OCI-LY3 (cell line): ENCODE data around the gene GRK3.
"Not testable (repeated sequence)": the region's sequence is repeated elsewhere in the genome, so short reads cannot be mapped to it uniquely, and the experiment has no call there.

ENCODE experiments used
- H2AFZ ChIP-seq: fragments of 200-600, 300-600 bp; shearing (Covaris generic); 2 replicates; pipeline ENCODE4 v1.6.0; 2014; ENCODE audit warnings: antibody characterized with exemption, low read depth, low read length
- H3K27ac ChIP-seq: fragments of 200-600, 300-600 bp; sonication (generic); 2 replicates; pipeline ENCODE4 v1.5.1; 2014; ENCODE audit warnings: mild to moderate bottlenecking, low read length, moderate library complexity, mixed read lengths
- H3K27me3 ChIP-seq: fragments of 200-600, 300-600 bp; sonication (generic); 2 replicates; pipeline ENCODE4 v1.6.1; 2014; ENCODE audit warnings: low read depth, low read length, mixed read lengths
- H3K36me3 ChIP-seq: fragments of 200-600, 300-600 bp; sonication (generic); replicated peaks from 2 replicates; pipeline ENCODE3; 2014; ENCODE audit warnings: low read depth, low read length, mixed read lengths
- H3K4me1 ChIP-seq: fragments of 300-600, 200-600 bp; sonication (generic); 2 replicates; pipeline ENCODE4 v1.6.1; 2014; ENCODE audit warnings: low read length, mixed read lengths
- H3K4me2 ChIP-seq: fragments of 200-600, 300-600 bp; sonication (generic); 2 replicates; pipeline ENCODE4 v1.6.1; 2014; ENCODE audit warnings: low read length, mixed read lengths
- H3K4me3 ChIP-seq: fragments of 300-600, 200-600 bp; sonication (generic); 2 replicates; pipeline ENCODE4 v1.5.1; 2014; ENCODE audit warnings: antibody characterized with exemption, mild to moderate bottlenecking, low read length, moderate library complexity
- H3K79me2 ChIP-seq: fragments of 300-600, 200-600 bp; shearing (Covaris generic); 2 replicates; pipeline ENCODE4 v1.6.1; 2014; ENCODE audit warnings: mild to moderate bottlenecking, low read length, mixed read lengths
- H3K9ac ChIP-seq: fragments of 300-600, 200-600 bp; shearing (Covaris generic); 2 replicates; pipeline ENCODE4 v1.6.0; 2014; ENCODE audit warnings: mild to moderate bottlenecking, low read length, moderate library complexity
- H3K9me3 ChIP-seq: fragments of 200-600, 300-600 bp; shearing (Covaris generic); 2 replicates; pipeline ENCODE4 v1.6.1; 2014; ENCODE audit warnings: low read length, mixed read lengths; ENCODE audit not compliant: insufficient read depth
- H4K20me1 ChIP-seq: fragments of 200-600, 300-600 bp; sonication (generic); 2 replicates; pipeline ENCODE4 v1.6.1; 2016; ENCODE audit warnings: low read length, mixed read lengths; ENCODE audit not compliant: insufficient read depth
- EZH2phosphoT487 ChIP-seq: fragments of 200-600 bp; shearing (Covaris generic); IDR thresholded peaks from 2 replicates; pipeline ENCODE4 v1.6.1; 2018; ENCODE audit warnings: antibody characterized with exemption, mixed run types, low read depth
- TF ChIP-seq, protein P1 (sequence below): fragments of 200-600, 300-600 bp; sonication (generic); IDR thresholded peaks from 2 replicates; pipeline ENCODE4 v1.5.1; 2014; ENCODE audit warnings: antibody characterized with exemption, low read length, low read depth

GRK3 gene

DNA sequence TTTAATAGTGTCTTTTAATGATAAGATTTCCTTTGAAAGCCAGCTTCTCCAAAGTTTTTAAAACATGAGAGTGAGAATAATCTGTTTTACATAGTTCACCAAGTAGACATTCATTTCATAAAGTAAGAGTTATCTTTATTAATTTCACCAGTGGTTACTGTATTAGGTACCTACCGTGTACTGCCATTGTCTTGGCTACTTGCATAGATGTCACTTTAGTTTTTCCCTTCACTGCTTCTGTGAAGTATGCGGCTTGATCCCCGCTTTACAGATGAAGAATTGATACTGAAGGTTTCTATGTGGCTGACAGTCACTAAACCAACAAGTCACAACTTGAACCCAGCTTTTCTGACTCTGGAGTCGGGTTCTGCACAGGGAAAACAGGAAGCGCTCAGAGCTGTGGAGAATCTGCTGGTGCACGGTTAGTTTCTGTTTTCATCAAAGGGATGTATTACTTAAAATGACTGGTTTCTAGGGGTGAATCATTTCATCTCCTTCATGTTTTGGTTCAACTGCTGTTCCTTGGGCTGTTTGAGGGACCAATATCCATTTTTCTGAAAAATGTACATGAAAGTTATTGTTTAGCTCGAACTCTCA is 138.2 kb downstream of the GRK3 start:
- Histone ChIP-seq H3K27me3 (no peaks in the 10 kb centered on the region), H3K9me3 (no peaks in the 10 kb centered on the region), H3K4me1 (peaks cover 61% of the 10 kb centered on the region), H4K20me1 (no peaks in the 10 kb centered on the region), H3K9ac (peak overlapping the region; percentile 79), H2AFZ (no peak overlapping the region), H3K79me2 (peaks cover 25% of the 10 kb centered on the region), H3K4me3 (peak overlapping the region; percentile 56), H3K27ac (peak overlapping the region; percentile 91), H3K4me2 (peak overlapping the region; percentile 72), H3K36me3 (peaks cover 25% of the 10 kb centered on the region)
- TF ChIP-seq, protein P1, sequence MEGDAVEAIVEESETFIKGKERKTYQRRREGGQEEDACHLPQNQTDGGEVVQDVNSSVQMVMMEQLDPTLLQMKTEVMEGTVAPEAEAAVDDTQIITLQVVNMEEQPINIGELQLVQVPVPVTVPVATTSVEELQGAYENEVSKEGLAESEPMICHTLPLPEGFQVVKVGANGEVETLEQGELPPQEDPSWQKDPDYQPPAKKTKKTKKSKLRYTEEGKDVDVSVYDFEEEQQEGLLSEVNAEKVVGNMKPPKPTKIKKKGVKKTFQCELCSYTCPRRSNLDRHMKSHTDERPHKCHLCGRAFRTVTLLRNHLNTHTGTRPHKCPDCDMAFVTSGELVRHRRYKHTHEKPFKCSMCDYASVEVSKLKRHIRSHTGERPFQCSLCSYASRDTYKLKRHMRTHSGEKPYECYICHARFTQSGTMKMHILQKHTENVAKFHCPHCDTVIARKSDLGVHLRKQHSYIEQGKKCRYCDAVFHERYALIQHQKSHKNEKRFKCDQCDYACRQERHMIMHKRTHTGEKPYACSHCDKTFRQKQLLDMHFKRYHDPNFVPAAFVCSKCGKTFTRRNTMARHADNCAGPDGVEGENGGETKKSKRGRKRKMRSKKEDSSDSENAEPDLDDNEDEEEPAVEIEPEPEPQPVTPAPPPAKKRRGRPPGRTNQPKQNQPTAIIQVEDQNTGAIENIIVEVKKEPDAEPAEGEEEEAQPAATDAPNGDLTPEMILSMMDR: no peak
- TF ChIP-seq EZH2phosphoT487: no peak

DNA sequence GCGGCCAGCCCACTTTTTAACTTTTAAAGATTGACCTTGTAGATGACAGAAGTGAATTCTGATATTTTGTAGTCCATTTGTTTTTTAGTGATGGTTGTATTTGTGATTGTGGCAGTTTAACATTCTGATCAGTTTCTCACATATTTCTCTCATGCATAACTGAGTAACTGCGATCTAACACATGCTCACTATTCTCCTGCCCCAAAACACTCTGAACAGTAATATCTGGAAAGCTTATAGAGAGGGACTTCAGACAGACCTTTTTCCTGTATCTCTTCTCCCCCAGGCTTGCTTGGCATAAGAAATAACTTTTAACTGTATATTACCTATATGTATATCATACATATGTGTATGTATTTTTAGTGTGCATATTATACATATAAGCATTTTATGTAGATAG is 140.2 kb downstream of the GRK3 start:
- Histone ChIP-seq H2AFZ (no peak overlapping the region), H3K36me3 (peaks cover 21% of the 10 kb centered on the region), H3K9ac (peak overlapping the region; percentile 59), H3K27me3 (no peaks in the 10 kb centered on the region), H3K9me3 (no peaks in the 10 kb centered on the region), H3K27ac (peak overlapping the region; percentile 91), H3K4me3 (peak overlapping the region; percentile 40), H3K79me2 (peaks cover 28% of the 10 kb centered on the region), H4K20me1 (no peaks in the 10 kb centered on the region), H3K4me1 (peaks cover 76% of the 10 kb centered on the region), H3K4me2 (peak overlapping the region; percentile 72)
- no peak for TF ChIP-seq EZH2phosphoT487
- TF ChIP-seq, protein P1: no peak

DNA sequence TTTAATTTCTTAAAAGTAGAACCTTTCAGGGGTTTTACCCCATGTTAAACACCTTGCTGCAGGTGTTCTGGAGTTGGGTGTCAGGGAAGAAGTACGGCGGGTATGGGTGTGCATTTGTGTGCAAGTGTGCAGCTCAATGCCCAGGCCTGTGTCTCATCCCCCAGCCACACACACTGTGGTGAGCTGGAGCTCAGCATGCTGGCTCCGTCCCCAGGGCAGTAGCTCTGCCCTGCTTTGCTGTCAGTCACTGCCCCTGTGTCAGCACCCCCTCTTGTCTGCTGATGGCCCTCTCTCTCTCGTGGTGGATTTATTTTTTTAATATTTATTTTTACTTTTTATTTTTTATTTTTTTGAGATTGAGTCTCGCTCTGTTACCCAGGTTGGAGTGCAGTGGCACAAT is 141.7 kb downstream of the GRK3 start:
- H3K9me3 ChIP-seq: no peaks in the 10 kb centered on the region
- peak overlapping the region; percentile 91 for H3K27ac ChIP-seq
- H2AFZ ChIP-seq: no peak overlapping the region
- H3K27me3 ChIP-seq: no peaks in the 10 kb centered on the region
- peaks cover 32% of the 10 kb centered on the region for H3K36me3 ChIP-seq
- peak overlapping the region; percentile 72 for H3K4me2 ChIP-seq
- H3K79me2 ChIP-seq: peaks cover 31% of the 10 kb centered on the region
- H4K20me1 ChIP-seq: no peaks in the 10 kb centered on the region
- peak overlapping the region; percentile 59; the same call in 1 of the 2 replicates for H3K9ac ChIP-seq
- H3K4me3 ChIP-seq: no peak overlapping the region
- TF ChIP-seq, protein P1: no peak
- TF ChIP-seq EZH2phosphoT487: no peak
- peaks cover 89% of the 10 kb centered on the region for H3K4me1 ChIP-seq

DNA sequence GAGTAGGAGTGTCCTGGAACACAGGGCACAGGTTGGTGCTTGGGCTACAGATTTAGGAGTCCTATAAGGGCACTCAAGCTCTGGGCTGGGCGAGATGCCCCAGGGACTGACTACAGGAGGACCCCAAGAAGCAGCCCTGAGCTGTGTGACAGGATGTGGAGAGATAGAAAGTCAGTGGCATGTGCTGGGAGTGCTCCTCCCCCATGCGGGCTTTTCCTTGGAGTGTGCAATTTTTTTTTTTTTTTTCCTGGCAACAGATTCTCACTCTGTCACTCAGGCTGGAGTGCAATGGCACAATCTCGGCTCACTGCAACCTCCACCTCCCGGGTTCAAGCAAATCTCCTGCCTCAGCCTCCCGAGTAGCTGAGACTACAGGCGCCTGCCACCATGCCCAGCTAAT is 144.0 kb downstream of the GRK3 start:
- peaks cover 69% of the 10 kb centered on the region for H3K4me1 ChIP-seq
- H4K20me1 ChIP-seq, H3K9me3 ChIP-seq, H3K4me2 ChIP-seq, H3K27me3 ChIP-seq, H3K9ac ChIP-seq, H3K4me3 ChIP-seq, H2AFZ ChIP-seq: not testable (repeated sequence)
- H3K36me3 ChIP-seq: peaks cover 51% of the 10 kb centered on the region
- H3K27ac ChIP-seq: peak overlapping the region; percentile 10; the same call in 1 of the 2 replicates
- H3K79me2 ChIP-seq: peaks cover 31% of the 10 kb centered on the region
